Endothelial cell of umbilical vein (primary cell): ENCODE results near the gene GTF2E1. TPM values are rescaled to one million over a fixed set of nuclear protein-coding genes. Genes with fewer than 3 reads are reported as not detected.

ENCODE experiments used
- BruUV-seq: library from RNA; stranded (reverse); fragments of 400-500 nt; replicated peaks from 2 replicates; lab custom pipeline; 2021; lab: Mats Ljungman, UMichigan
- CTCF ChIA-PET: fragments of 300-600, 350-600 bp; sonication (Branson Sonifier 250); formaldehyde crosslinking; loops from one replicate; lab custom pipeline; 2021; ENCODE audit warnings: antibody characterized with exemption, inconsistent platforms; lab: Charles Lee
- POLR2A ChIA-PET: fragments of 300-600, 350-600 bp; sonication (Branson Sonifier 250); formaldehyde crosslinking; loops from one replicate; lab custom pipeline; 2021; ENCODE audit warnings: antibody characterized with exemption, inconsistent platforms; lab: Charles Lee
- DNase-seq: peaks from one replicate; pipeline ENCODE4 v3.0.0-alpha.2; 2011; ENCODE audit warnings: low read depth, low spot score
- FAIRE-seq: peaks from 2 replicates; lab custom pipeline; 2011; peaks lifted over from hg19 to GRCh38; lab: Jason Lieb, UNC
- H2AFZ ChIP-seq: 2 replicates; pipeline ENCODE4 v1.6.0; 2012; ENCODE audit warnings: low read depth, low read length, control low read depth, inconsistent platforms
- H3K27ac ChIP-seq: 2 replicates; pipeline ENCODE4 v1.5.1; 2011; ENCODE audit warnings: low read depth, mild to moderate bottlenecking, control low read depth, low read length, moderate library complexity; ENCODE audit not compliant: insufficient read depth
- H3K27me3 ChIP-seq, 2 experiments: 2 replicates each; pipeline versions ENCODE4 v1.6.0 to v1.6.1; 2011; ENCODE audit warnings: low read length in 2 of 2, mixed read lengths in 1 of 2; ENCODE audit not compliant: control insufficient read depth in 2 of 2, insufficient read depth in 2 of 2
- H3K36me3 ChIP-seq, 2 experiments: 2 replicates in 1 of 2; 3 replicates in 1 of 2; pipeline ENCODE4 v1.5.1; 2011; ENCODE audit warnings: low read length in 2 of 2, mild to moderate bottlenecking in 1 of 2, moderate library complexity in 1 of 2; ENCODE audit not compliant: control insufficient read depth in 2 of 2, insufficient read depth in 2 of 2; ENCODE audit errors: extremely low read depth in 1 of 2
- H3K4me1 ChIP-seq: 3 replicates; pipeline ENCODE4 v1.5.1; 2011; ENCODE audit warnings: mild to moderate bottlenecking, low read length; ENCODE audit not compliant: control insufficient read depth, insufficient read depth; ENCODE audit errors: extremely low read depth
- H3K4me2 ChIP-seq: 2 replicates; pipeline ENCODE4 v1.6.1; 2011; ENCODE audit warnings: low read length, control low read depth, mixed read lengths; ENCODE audit not compliant: insufficient read depth
- H3K4me3 ChIP-seq, 3 experiments: fragments of 200-600 bp in 1 of 3; sonication (generic), shearing (Covaris generic) in 1 of 3; replicated peaks in 1 of 3; 2 replicates each; pipeline ENCODE4 v1.5.1; 2011 to 2016; ENCODE audit warnings: control low read depth in 3 of 3, low read length in 3 of 3, mild to moderate bottlenecking in 2 of 3, inconsistent platforms in 1 of 3, low read depth in 1 of 3, moderate library complexity in 1 of 3; ENCODE audit not compliant: insufficient read depth in 1 of 3
- H3K79me2 ChIP-seq: 2 replicates; pipeline ENCODE4 v1.6.0; 2012; ENCODE audit warnings: low read length, inconsistent platforms; ENCODE audit not compliant: control insufficient read depth, insufficient read depth
- H3K9ac ChIP-seq: replicated peaks from 2 replicates; pipeline ENCODE3; 2011; ENCODE audit warnings: low read length, control low read depth; ENCODE audit not compliant: insufficient read depth; ENCODE audit errors: extremely low read depth
- H3K9me1 ChIP-seq: replicated peaks from 3 replicates; pipeline ENCODE4 v1.6.0; 2011; ENCODE audit warnings: mild to moderate bottlenecking, low read length; ENCODE audit not compliant: control insufficient read depth, insufficient read depth; ENCODE audit errors: extremely low read depth
- H3K9me3 ChIP-seq: replicated peaks from 2 replicates; pipeline ENCODE4 v1.5.1; 2012; ENCODE audit warnings: low read length, inconsistent platforms; ENCODE audit not compliant: control insufficient read depth, insufficient read depth
- H4K20me1 ChIP-seq: replicated peaks from 2 replicates; pipeline ENCODE3; 2011; ENCODE audit warnings: mild to moderate bottlenecking, low read length; ENCODE audit not compliant: control insufficient read depth, insufficient read depth; ENCODE audit errors: extremely low read depth
- CTCF ChIP-seq, 2 donors: IDR thresholded peaks; 1 replicate in 1 of 2; 2 replicates in 1 of 2; pipeline ENCODE4 v1.5.1; 2011; ENCODE audit warnings: low read length in 2 of 2, mild to moderate bottlenecking in 2 of 2, moderate library complexity in 2 of 2, control low read depth in 1 of 2, inconsistent platforms in 1 of 2, low read depth in 1 of 2; ENCODE audit not compliant: insufficient read depth in 1 of 2; ENCODE audit errors: extremely low read depth in 1 of 2
- EZH2 ChIP-seq: IDR thresholded peaks from 2 replicates; pipeline ENCODE4 v1.6.1; 2012; ENCODE audit warnings: borderline replicate concordance, low read depth, mild to moderate bottlenecking, moderate library complexity, low read length, inconsistent platforms; ENCODE audit not compliant: severe bottlenecking
- FOS ChIP-seq: IDR thresholded peaks from 2 replicates; pipeline ENCODE4 v1.6.1; 2011; ENCODE audit warnings: mild to moderate bottlenecking, low read length, moderate library complexity, borderline replicate concordance; ENCODE audit not compliant: insufficient read depth
- GATA2 ChIP-seq: IDR thresholded peaks from 2 replicates; pipeline ENCODE4 v1.7.0; 2011; ENCODE audit warnings: low read depth, mild to moderate bottlenecking, moderate library complexity, mixed read lengths, low read length; ENCODE audit not compliant: insufficient read length, insufficient read depth
- JUN ChIP-seq: IDR thresholded peaks from 2 replicates; pipeline ENCODE4 v1.6.1; 2011; ENCODE audit warnings: borderline replicate concordance, low read depth; ENCODE audit not compliant: insufficient read length, insufficient read depth
- MAX ChIP-seq: IDR thresholded peaks from 2 replicates; pipeline ENCODE4 v1.6.1; 2011; ENCODE audit not compliant: insufficient read depth, insufficient read length
- MYC ChIP-seq: IDR thresholded peaks from one replicate; pipeline ENCODE4 v1.6.1; 2011; ENCODE audit warnings: mild to moderate bottlenecking, low read depth, low read length
- POLR2A ChIP-seq: IDR thresholded peaks from 2 replicates; pipeline ENCODE4 v1.6.1; 2012; ENCODE audit warnings: low read depth, mild to moderate bottlenecking, control low read depth, low read length
- POLR2AphosphoS5 ChIP-seq: IDR thresholded peaks from 2 replicates; pipeline ENCODE4 v1.6.1; 2012; ENCODE audit warnings: low read depth, mild to moderate bottlenecking, control low read depth, low read length, moderate library complexity; ENCODE audit not compliant: insufficient read depth
- dilution Hi-C: fragments of 300-500 bp; cut with MboI; formaldehyde crosslinking; loops from one replicate; pipeline ENCODE4 v1.15.0; 2019; ENCODE audit warnings: low sequenced_read_pairs; ENCODE audit not compliant: extremely low pct_ligation_motif_present
- intact Hi-C: fragments of 100-400 bp; cut with micrococcal nuclease; formaldehyde crosslinking; loops from one replicate; pipeline ENCODE4 v1.10.0; 2022
- polyA plus RNA-seq, 4 experiments: library from polyadenylated mRNA; depleted of rRNA in 3 of 4; stranded (reverse) in 3 of 4; unstranded in 1 of 4; fragments of >200 nt; gene quantifications; 2 replicates each; pipeline versions ENCODE4 v1.2.1 to v1.2.3, GENCODE V29; 2011 to 2012; ENCODE audit warnings: missing spikeins in 1 of 4
- total RNA-seq: library from RNA; stranded (reverse); gene quantifications from 2 replicates; pipeline ENCODE4 v1.2.3, GENCODE V29; 2021

Gene GTF2E1
- total and polyA plus RNA-seq, 2 donors (not counting 3 experiments of a cell fraction or from before 2014, with no cell fraction given), result 10.6 to 27.7 TPM

GRCh38 chr3:120824613-120825012, 82.1 kb downstream of the GTF2E1 start:
- BruUV-seq, result no TSS peak
- ChIA-PET POLR2A (no interaction called here), CTCF (interaction anchor here (1.2 kb wide), 1 partner anchor 12 kb away, joined by 3 read pairs; no protein-coding TSS in a partner anchor)
- Histone ChIP-seq H3K4me1 (no peaks in the 10 kb centered on the region), H3K27me3 (peaks cover 2 to 4% of the 10 kb centered on the region in 2 experiments), H3K27ac (no peak overlapping the region), H3K9me3 (no peaks in the 10 kb centered on the region), H3K4me2 (no peak overlapping the region), H3K9ac (no peak overlapping the region), H3K79me2 (no peaks in the 10 kb centered on the region), H4K20me1 (no peaks in the 10 kb centered on the region), H3K4me3 (no peak overlapping the region), H2AFZ (no peak overlapping the region), H3K36me3 (no peaks in the 10 kb centered on the region), H3K9me1 (no peaks in the 10 kb centered on the region)
- intact Hi-C loops (no loop called here), dilution Hi-C loops (no loop called here)
- DNase-seq (no peak), FAIRE-seq (no peak)
- TF ChIP-seq EZH2 (no peak), GATA2 (no peak), POLR2AphosphoS5 (no peak), FOS (no peak), CTCF (IDR thresholded peaks at IDR 0.05; ENCODE audit: extremely low read depth in 1 of 2, insufficient read depth in 1 of 2, low read depth in 1 of 2, low read length in 2 of 2) (no peak), JUN (no peak), MAX (no peak), MYC (no peak), POLR2A (no peak)
